ENCODE data around the gene UTS2B.

The UTS2B gene

GRCh38 chr3:191376516-191377141 lies 46.3 kb upstream of the UTS2B start:
- DNase-seq, result peak; percentile 84
- Histone ChIP-seq H3K27me3 (ENCODE audit: control insufficient read depth in 1 of 2, insufficient read depth in 1 of 2, low read length in 2 of 2) (no peaks in the 10 kb centered on the region), H3K18ac (ENCODE audit: low read depth in 1 of 2, low read length in 2 of 2) (no peak overlapping the region), H3K9me3 (ENCODE audit: control insufficient read depth, low read length) (no peaks in the 10 kb centered on the region), H3K9ac (ENCODE audit: low read length) (peak overlapping the region; percentile 83), H3K23ac (ENCODE audit: low read length in 2 of 2) (no peak overlapping the region), H2BK5ac (ENCODE audit: low read depth, low read length, poor library complexity, severe bottlenecking) (no peak overlapping the region), H3K4me2 (ENCODE audit: low read length, poor library complexity, severe bottlenecking) (no peak overlapping the region), H3K4me1 (ENCODE audit: control insufficient read depth, insufficient read depth, low read depth, low read length) (no peaks in the 10 kb centered on the region), H3K14ac (ENCODE audit: low read length in 2 of 2) (no peak overlapping the region), H4K8ac (ENCODE audit: low read length) (no peak overlapping the region), H4K91ac (ENCODE audit: low read length) (no peak overlapping the region), H2BK120ac (ENCODE audit: low read depth, low read length) (no peak overlapping the region), H3K79me1 (replicated peaks; ENCODE audit: low read length, poor library complexity, severe bottlenecking) (peaks cover 14% of the 10 kb centered on the region), H2AK5ac (ENCODE audit: low read length, severe bottlenecking) (no peak overlapping the region), H3K27ac (ENCODE audit: low read length, poor library complexity, severe bottlenecking) (peak overlapping the region; percentile 69), H3K4me3 (ENCODE audit: insufficient read depth in 1 of 2, low read depth in 1 of 2, low read length in 2 of 2) (peak overlapping the region in 1 of 2 experiments; percentile 22), H3K36me3 (ENCODE audit: control insufficient read depth in 1 of 2, insufficient read depth in 2 of 2, low read depth in 1 of 2, low read length in 2 of 2) (peaks cover 6 to 48% of the 10 kb centered on the region in 2 experiments), H2BK12ac (ENCODE audit: low read length in 2 of 2) (no peak overlapping the region), H2AFZ (ENCODE audit: low read depth, low read length) (no peak overlapping the region), H2BK15ac (ENCODE audit: low read depth, poor library complexity, severe bottlenecking) (no peak overlapping the region), H3K4ac (ENCODE audit: low read depth in 1 of 2, low read length in 2 of 2) (no peak overlapping the region)
- WGBS, result 23% methylated on average over 7 of the region's 7 CpGs

- Histone ChIP-seq H2BK5ac (ENCODE audit: low read depth, low read length, poor library complexity, severe bottlenecking) (no peak overlapping the region), H2BK120ac (ENCODE audit: low read depth, low read length) (no peak overlapping the region), H3K27ac (ENCODE audit: low read length, poor library complexity, severe bottlenecking) (no peak overlapping the region), H2AK5ac (ENCODE audit: low read length, severe bottlenecking) (no peak overlapping the region), H3K36me3 (ENCODE audit: control insufficient read depth in 1 of 2, insufficient read depth in 2 of 2, low read depth in 1 of 2, low read length in 2 of 2) (peaks cover 10 to 64% of the 10 kb centered on the region in 2 experiments), H3K79me1 (replicated peaks; ENCODE audit: low read length, poor library complexity, severe bottlenecking) (peaks cover 7% of the 10 kb centered on the region), H3K23ac (ENCODE audit: low read length in 2 of 2) (no peak overlapping the region), H3K4me1 (ENCODE audit: control insufficient read depth, insufficient read depth, low read depth, low read length) (no peaks in the 10 kb centered on the region), H3K4ac (ENCODE audit: low read depth in 1 of 2, low read length in 2 of 2) (no peak overlapping the region), H3K14ac (ENCODE audit: low read length in 2 of 2) (no peak overlapping the region), H3K9me3 (ENCODE audit: control insufficient read depth, low read length) (no peaks in the 10 kb centered on the region), H4K91ac (ENCODE audit: low read length) (no peak overlapping the region), H2AFZ (ENCODE audit: low read depth, low read length) (no peak overlapping the region), H3K18ac (ENCODE audit: low read depth in 1 of 2, low read length in 2 of 2) (no peak overlapping the region), H3K4me2 (ENCODE audit: low read length, poor library complexity, severe bottlenecking) (no peak overlapping the region), H4K8ac (ENCODE audit: low read length) (no peak overlapping the region), H3K27me3 (ENCODE audit: control insufficient read depth in 1 of 2, insufficient read depth in 1 of 2, low read length in 2 of 2) (no peaks in the 10 kb centered on the region), H2BK15ac (ENCODE audit: low read depth, poor library complexity, severe bottlenecking) (no peak overlapping the region), H3K9ac (ENCODE audit: low read length) (no peak overlapping the region), H2BK12ac (ENCODE audit: low read length in 2 of 2) (no peak overlapping the region), H3K4me3 (ENCODE audit: insufficient read depth in 1 of 2, low read depth in 1 of 2, low read length in 2 of 2) (no peak overlapping the region)
- DNase-seq, result no peak
- WGBS, result no CpG with 5 or more reads among the region's 4 CpGs
These were observed 43.0 kb upstream of the UTS2B start for GRCh38 chr3:191373327-191373726.

- Histone ChIP-seq H3K4ac (ENCODE audit: low read depth in 1 of 2, low read length in 2 of 2) (no peak overlapping the region), H4K8ac (ENCODE audit: low read length) (no peak overlapping the region), H2BK120ac (ENCODE audit: low read depth, low read length) (no peak overlapping the region), H3K79me1 (replicated peaks; ENCODE audit: low read length, poor library complexity, severe bottlenecking) (peaks cover 7% of the 10 kb centered on the region), H3K4me3 (ENCODE audit: insufficient read depth in 1 of 2, low read depth in 1 of 2, low read length in 2 of 2) (no peak overlapping the region), H2AFZ (ENCODE audit: low read depth, low read length) (no peak overlapping the region), H3K27me3 (ENCODE audit: control insufficient read depth in 1 of 2, insufficient read depth in 1 of 2, low read length in 2 of 2) (no peaks in the 10 kb centered on the region), H2BK5ac (ENCODE audit: low read depth, low read length, poor library complexity, severe bottlenecking) (no peak overlapping the region), H3K4me2 (ENCODE audit: low read length, poor library complexity, severe bottlenecking) (no peak overlapping the region), H3K18ac (ENCODE audit: low read depth in 1 of 2, low read length in 2 of 2) (no peak overlapping the region), H3K4me1 (ENCODE audit: control insufficient read depth, insufficient read depth, low read depth, low read length) (no peaks in the 10 kb centered on the region), H2BK12ac (ENCODE audit: low read length in 2 of 2) (no peak overlapping the region), H3K36me3 (ENCODE audit: control insufficient read depth in 1 of 2, insufficient read depth in 2 of 2, low read depth in 1 of 2, low read length in 2 of 2) (peaks cover 10 to 76% of the 10 kb centered on the region in 2 experiments), H3K27ac (ENCODE audit: low read length, poor library complexity, severe bottlenecking) (no peak overlapping the region), H2BK15ac (ENCODE audit: low read depth, poor library complexity, severe bottlenecking) (no peak overlapping the region), H2AK5ac (ENCODE audit: low read length, severe bottlenecking) (no peak overlapping the region), H3K9ac (ENCODE audit: low read length) (no peak overlapping the region), H3K9me3 (ENCODE audit: control insufficient read depth, low read length) (no peaks in the 10 kb centered on the region), H3K23ac (ENCODE audit: low read length in 2 of 2) (no peak overlapping the region), H4K91ac (ENCODE audit: low read length) (no peak overlapping the region), H3K14ac (ENCODE audit: low read length in 2 of 2) (no peak overlapping the region)
- DNase-seq, result no peak
- WGBS, result 96% methylated on average over 2 of the region's 2 CpGs
These were observed 41.8 kb upstream of the UTS2B start for GRCh38 chr3:191372122-191372521.

- Histone ChIP-seq H3K27me3 (ENCODE audit: control insufficient read depth in 1 of 2, insufficient read depth in 1 of 2, low read length in 2 of 2) (no peaks in the 10 kb centered on the region), H2BK15ac (ENCODE audit: low read depth, poor library complexity, severe bottlenecking) (no peak overlapping the region), H3K27ac (ENCODE audit: low read length, poor library complexity, severe bottlenecking) (no peak overlapping the region), H2BK12ac (ENCODE audit: low read length in 2 of 2) (no peak overlapping the region), H2AFZ (ENCODE audit: low read depth, low read length) (no peak overlapping the region), H4K8ac (ENCODE audit: low read length) (no peak overlapping the region), H4K91ac (ENCODE audit: low read length) (no peak overlapping the region), H3K9me3 (ENCODE audit: control insufficient read depth, low read length) (no peaks in the 10 kb centered on the region), H3K23ac (ENCODE audit: low read length in 2 of 2) (no peak overlapping the region), H3K79me1 (replicated peaks; ENCODE audit: low read length, poor library complexity, severe bottlenecking) (peaks cover 3% of the 10 kb centered on the region), H3K14ac (ENCODE audit: low read length in 2 of 2) (no peak overlapping the region), H3K4me1 (ENCODE audit: control insufficient read depth, insufficient read depth, low read depth, low read length) (no peaks in the 10 kb centered on the region), H3K9ac (ENCODE audit: low read length) (no peak overlapping the region), H3K18ac (ENCODE audit: low read depth in 1 of 2, low read length in 2 of 2) (no peak overlapping the region), H3K4me2 (ENCODE audit: low read length, poor library complexity, severe bottlenecking) (no peak overlapping the region), H3K36me3 (ENCODE audit: control insufficient read depth in 1 of 2, insufficient read depth in 2 of 2, low read depth in 1 of 2, low read length in 2 of 2) (peaks cover 4 to 82% of the 10 kb centered on the region in 2 experiments), H2BK5ac (ENCODE audit: low read depth, low read length, poor library complexity, severe bottlenecking) (no peak overlapping the region), H2AK5ac (ENCODE audit: low read length, severe bottlenecking) (no peak overlapping the region), H3K4ac (ENCODE audit: low read depth in 1 of 2, low read length in 2 of 2) (no peak overlapping the region), H2BK120ac (ENCODE audit: low read depth, low read length) (no peak overlapping the region), H3K4me3 (ENCODE audit: insufficient read depth in 1 of 2, low read depth in 1 of 2, low read length in 2 of 2) (no peak overlapping the region)
- DNase-seq, result peak; percentile 68
- WGBS, result 64% methylated on average over 1 of the region's 2 CpGs
These were observed 39.3 kb upstream of the UTS2B start for GRCh38 chr3:191369616-191370010.

All from mesenchymal stem cell (in vitro differentiated cells and primary cell).